Colonic mucosa (tissue), 4 donors: Measurements from ENCODE around the gene AUP1. TPM values are rescaled to one million over a fixed set of nuclear protein-coding genes. Genes with fewer than 3 reads are reported as not detected.

Source experiments
- DNase-seq: peaks from one replicate; pipeline ENCODE4 v3.0.0-alpha.2; 2020
- H3K27ac ChIP-seq: fragments of 200-600 bp; one replicate; pipeline ENCODE4 v1.8.0; 2021
- H3K27me3 ChIP-seq: fragments of 200-600 bp; one replicate; pipeline ENCODE4 v1.8.0; 2021
- H3K36me3 ChIP-seq: fragments of 200-600 bp; one replicate; pipeline ENCODE4 v1.8.0; 2021
- H3K4me1 ChIP-seq: fragments of 200-600 bp; one replicate; pipeline ENCODE4 v1.8.0; 2021; ENCODE audit warnings: mild to moderate bottlenecking
- H3K4me3 ChIP-seq: fragments of 200-600 bp; one replicate; pipeline ENCODE4 v1.8.0; 2021
- H3K9ac ChIP-seq, 2 donors: one replicate each; pipeline ENCODE4 v1.7.0; 2013; ENCODE audit warnings: control low read depth in 2 of 2, low read depth in 2 of 2, low read length in 2 of 2
- H3K9me3 ChIP-seq: fragments of 200-600 bp; one replicate; pipeline ENCODE4 v1.8.0; 2021
- intact Hi-C: fragments of 100-400 bp; cut with DNase I; formaldehyde crosslinking; loops from one replicate; pipeline ENCODE4 v1.14.1; 2022
- total RNA-seq, 2 donors: library from RNA; stranded (reverse); fragmentation: NEBNext Ultra II Directional in 1 of 2; extraction: Animal tissue kit (Norgen Biotek cat#: 25700) in 1 of 2; gene quantifications; one replicate each; pipeline ENCODE4 v1.2.1, GENCODE V29; 2021
- TF ChIP-seq, protein P1 (sequence below): fragments of 200-600 bp; IDR thresholded peaks from one replicate; pipeline ENCODE4 v1.8.0; 2022; ENCODE audit warnings: antibody characterized with exemption, mild to moderate bottlenecking
- donor health status: healthy.
- donor health status: DM: no; HTN: no; CAD: no.
- donor health status: DM: no; HTN: no; CAD: no.

The AUP1 gene
- total RNA-seq, 2 donors from 2014 or later, result 107 to 212 TPM

DNA sequence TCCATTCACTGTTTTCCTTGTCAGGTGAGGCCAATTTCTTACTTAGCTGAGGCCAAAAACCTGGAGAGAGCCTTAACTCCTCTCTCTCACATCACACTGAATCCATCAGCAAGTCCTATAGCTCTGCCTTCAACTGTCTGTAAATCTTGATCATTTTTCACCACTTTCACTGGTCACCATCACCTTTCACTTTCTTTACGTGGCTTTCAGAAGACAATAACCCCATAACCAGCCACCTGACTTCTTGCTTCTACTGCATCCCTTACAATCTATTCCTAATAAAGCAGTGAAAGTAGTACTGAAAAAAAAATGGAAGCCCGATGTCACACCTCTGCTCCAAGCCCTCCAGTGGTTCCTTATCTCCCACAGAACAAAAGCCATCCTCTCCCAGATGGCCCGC, 16.5 kb upstream of the AUP1 start:
- TF ChIP-seq, protein P1, sequence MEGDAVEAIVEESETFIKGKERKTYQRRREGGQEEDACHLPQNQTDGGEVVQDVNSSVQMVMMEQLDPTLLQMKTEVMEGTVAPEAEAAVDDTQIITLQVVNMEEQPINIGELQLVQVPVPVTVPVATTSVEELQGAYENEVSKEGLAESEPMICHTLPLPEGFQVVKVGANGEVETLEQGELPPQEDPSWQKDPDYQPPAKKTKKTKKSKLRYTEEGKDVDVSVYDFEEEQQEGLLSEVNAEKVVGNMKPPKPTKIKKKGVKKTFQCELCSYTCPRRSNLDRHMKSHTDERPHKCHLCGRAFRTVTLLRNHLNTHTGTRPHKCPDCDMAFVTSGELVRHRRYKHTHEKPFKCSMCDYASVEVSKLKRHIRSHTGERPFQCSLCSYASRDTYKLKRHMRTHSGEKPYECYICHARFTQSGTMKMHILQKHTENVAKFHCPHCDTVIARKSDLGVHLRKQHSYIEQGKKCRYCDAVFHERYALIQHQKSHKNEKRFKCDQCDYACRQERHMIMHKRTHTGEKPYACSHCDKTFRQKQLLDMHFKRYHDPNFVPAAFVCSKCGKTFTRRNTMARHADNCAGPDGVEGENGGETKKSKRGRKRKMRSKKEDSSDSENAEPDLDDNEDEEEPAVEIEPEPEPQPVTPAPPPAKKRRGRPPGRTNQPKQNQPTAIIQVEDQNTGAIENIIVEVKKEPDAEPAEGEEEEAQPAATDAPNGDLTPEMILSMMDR, result no peak
- H3K36me3 ChIP-seq, result no peaks in the 10 kb centered on the region
- no peak overlapping the region for H3K4me3 ChIP-seq
- H3K27ac ChIP-seq, result no peak overlapping the region
- no peaks in the 10 kb centered on the region for H3K4me1 ChIP-seq
- intact Hi-C loops, result no loop called here
- no peak overlapping the region for H3K9ac ChIP-seq
- no peaks in the 10 kb centered on the region for H3K9me3 ChIP-seq
- no peak for DNase-seq
- no peaks in the 10 kb centered on the region for H3K27me3 ChIP-seq

DNA sequence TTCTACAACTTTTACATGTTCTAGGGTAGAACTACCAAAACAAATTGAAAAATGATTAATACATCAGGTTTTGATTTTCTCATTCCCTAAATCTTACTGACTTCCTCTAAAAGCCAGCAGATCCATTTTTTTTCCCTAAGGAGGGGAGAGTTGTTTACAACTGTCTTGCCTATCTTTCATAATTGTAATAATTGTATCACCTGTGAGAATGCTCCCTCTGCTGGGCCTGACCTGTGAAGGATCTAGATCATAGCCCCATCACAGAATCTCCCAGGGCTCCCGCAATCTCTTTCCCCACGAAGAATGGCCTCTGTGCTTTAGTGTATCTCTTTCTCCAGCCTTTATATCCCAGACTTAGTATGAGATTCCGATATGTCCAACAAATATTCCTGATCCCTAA, 15.1 kb upstream of the AUP1 start:
- Histone ChIP-seq H3K4me1 (no peaks in the 10 kb centered on the region), H3K27ac (no peak overlapping the region), H3K9me3 (no peaks in the 10 kb centered on the region), H3K27me3 (no peaks in the 10 kb centered on the region), H3K36me3 (no peaks in the 10 kb centered on the region), H3K4me3 (no peak overlapping the region), H3K9ac (no peak overlapping the region)
- intact Hi-C loops, result no loop called here
- no peak for DNase-seq
- TF ChIP-seq, protein P1, result no peak

DNA sequence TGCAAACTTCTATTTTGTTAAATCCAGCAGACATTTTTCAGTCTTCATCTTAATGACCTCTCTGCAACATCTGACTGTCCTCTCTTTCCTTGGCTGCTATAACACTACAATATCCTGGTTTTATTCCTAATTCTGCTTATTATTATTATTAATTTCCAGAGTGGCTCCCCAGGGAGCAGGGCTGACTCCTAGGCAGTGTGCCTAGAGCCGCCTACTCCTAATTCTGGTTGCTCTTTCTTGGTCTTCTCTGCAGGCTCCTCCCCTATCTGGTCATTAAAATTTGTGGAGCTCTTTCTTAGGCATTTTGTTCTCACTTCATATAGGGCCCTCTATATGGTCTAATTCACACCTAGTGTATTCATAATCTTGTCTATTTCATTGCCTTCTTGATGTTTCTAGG, 13.5 kb upstream of the AUP1 start:
- TF ChIP-seq, protein P1, result no peak
- Histone ChIP-seq H3K27me3 (no peaks in the 10 kb centered on the region), H3K36me3 (no peaks in the 10 kb centered on the region), H3K9ac (no peak overlapping the region), H3K27ac (no peak overlapping the region), H3K4me3 (no peak overlapping the region), H3K9me3 (no peaks in the 10 kb centered on the region), H3K4me1 (no peaks in the 10 kb centered on the region)
- intact Hi-C loops, result no loop called here
- DNase-seq, result no peak

DNA sequence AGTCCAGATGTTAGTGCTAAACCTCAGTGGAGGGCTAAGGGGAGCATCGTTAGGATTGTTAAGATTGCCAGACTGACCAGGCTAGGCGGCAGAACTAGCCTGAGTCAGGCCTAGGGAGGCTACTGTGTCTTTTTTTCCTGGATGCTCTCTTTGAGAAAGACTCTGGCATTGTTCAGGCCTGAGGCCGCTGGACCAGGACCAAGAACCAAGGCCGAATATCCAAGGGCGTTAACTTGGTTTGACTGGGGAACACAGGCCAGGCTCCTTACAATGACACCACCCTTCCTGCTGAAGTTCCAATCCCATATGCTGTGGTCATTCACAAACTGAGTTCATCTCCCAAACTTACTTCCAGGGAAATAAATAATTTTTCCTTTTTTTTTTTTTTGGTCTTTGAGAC, 10.8 kb upstream of the AUP1 start:
- Histone ChIP-seq H3K4me1 (no peaks in the 10 kb centered on the region), H3K36me3 (no peaks in the 10 kb centered on the region)

DNA sequence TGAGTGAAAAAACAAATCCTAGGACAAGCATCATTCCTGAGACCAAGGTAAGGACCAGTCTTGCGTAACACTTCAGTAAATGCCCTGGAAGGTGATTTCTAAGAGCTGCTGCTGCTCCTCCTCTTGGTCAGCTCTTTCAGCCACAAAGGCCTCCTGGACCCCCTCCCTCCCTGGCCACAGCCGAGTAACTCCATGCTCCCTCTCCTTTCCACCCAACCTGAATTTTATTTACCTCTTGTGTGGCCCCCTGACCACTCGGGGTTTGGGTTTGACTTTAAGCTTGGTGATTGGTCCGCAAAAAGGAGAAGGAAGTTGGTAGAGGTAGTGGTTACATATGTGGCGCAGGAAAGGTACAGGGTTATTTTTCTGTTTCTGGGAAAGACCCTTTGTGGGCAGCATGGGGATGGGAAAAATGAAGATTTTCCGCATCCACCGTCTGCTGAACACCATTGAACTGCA, 9.4 kb upstream of the AUP1 start:
- no peaks in the 10 kb centered on the region for H3K4me1 ChIP-seq
- no peak overlapping the region for H3K9ac ChIP-seq
- TF ChIP-seq, protein P1, result no peak
- H3K27me3 ChIP-seq, result no peaks in the 10 kb centered on the region
- no peak overlapping the region for H3K4me3 ChIP-seq
- intact Hi-C loops, result no loop called here
- DNase-seq, result no peak
- no peaks in the 10 kb centered on the region for H3K9me3 ChIP-seq
- no peak overlapping the region for H3K27ac ChIP-seq
- H3K36me3 ChIP-seq, result no peaks in the 10 kb centered on the region

More for the DNA sequence above, 10.8 kb upstream of the AUP1 start:
- TF ChIP-seq, protein P1, result no peak
- Histone ChIP-seq H3K4me3 (no peak overlapping the region), H3K9ac (no peak overlapping the region), H3K27me3 (no peaks in the 10 kb centered on the region), H3K9me3 (no peaks in the 10 kb centered on the region), H3K27ac (no peak overlapping the region)
- no peak for DNase-seq
- intact Hi-C loops, result no loop called here

DNA sequence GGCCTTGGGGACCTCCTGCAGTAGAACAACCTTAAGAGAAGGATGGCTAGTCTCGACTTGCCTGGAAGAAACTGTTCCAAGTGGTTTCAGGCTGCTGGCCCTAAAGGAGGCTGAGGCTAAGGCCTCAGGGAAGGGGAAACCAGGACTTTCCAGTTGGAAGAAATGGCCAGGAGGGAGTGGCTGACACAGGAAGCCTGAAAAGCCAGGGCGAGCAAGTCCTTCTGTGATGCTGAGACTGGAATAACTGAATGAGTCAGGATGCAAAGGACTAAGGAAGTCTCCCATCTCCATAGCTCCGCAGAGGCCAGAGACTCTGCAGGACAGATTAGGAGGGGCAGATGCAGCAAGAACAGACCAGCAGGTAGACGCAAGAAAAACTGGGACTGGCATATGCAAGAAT, 7.6 kb upstream of the AUP1 start:
- TF ChIP-seq, protein P1, result no peak
- Histone ChIP-seq H3K27ac (no peak overlapping the region), H3K9me3 (no peaks in the 10 kb centered on the region), H3K9ac (no peak overlapping the region), H3K36me3 (no peaks in the 10 kb centered on the region), H3K27me3 (no peaks in the 10 kb centered on the region), H3K4me3 (no peak overlapping the region), H3K4me1 (no peaks in the 10 kb centered on the region)
- no peak for DNase-seq
- intact Hi-C loops, result no loop called here
